ENCODE measurements around the gene LRRFIP1.
A peak's percentile ranks its signal among the peaks of the same experiment; 100 is the strongest.

Gene LRRFIP1

GRCh38 chr2:237726401-237726830 is 99.0 kb downstream of the LRRFIP1 start:
- DNase-seq (ENCODE audit: low read depth), result peak; percentile 51

GRCh38 chr2:237727363-237727762 is 100.0 kb downstream of the LRRFIP1 start:
- DNase-seq (ENCODE audit: low read depth), result no peak

GRCh38 chr2:237729681-237730475 is 102.5 kb downstream of the LRRFIP1 start:
- no peak for DNase-seq (ENCODE audit: low read depth)

- peak; percentile 51 for DNase-seq (ENCODE audit: low read depth)
These were observed 104.3 kb downstream of the LRRFIP1 start for GRCh38 chr2:237731663-237732062.

GRCh38 chr2:237732070-237732469 is 104.7 kb downstream of the LRRFIP1 start:
- DNase-seq (ENCODE audit: low read depth), result no peak

GRCh38 chr2:237732790-237733381 is 105.5 kb downstream of the LRRFIP1 start:
- DNase-seq (ENCODE audit: low read depth), result no peak

GRCh38 chr2:237733677-237734300 is 106.4 kb downstream of the LRRFIP1 start:
- no peak for DNase-seq (ENCODE audit: low read depth)

GRCh38 chr2:237734905-237735623 is 107.7 kb downstream of the LRRFIP1 start:
- DNase-seq (ENCODE audit: low read depth), result no peak

GRCh38 chr2:237735798-237736197 is 108.4 kb downstream of the LRRFIP1 start:
- DNase-seq (ENCODE audit: low read depth), result no peak

- DNase-seq (ENCODE audit: low read depth), result no peak
These were observed 109.4 kb downstream of the LRRFIP1 start for GRCh38 chr2:237736783-237737182.

GRCh38 chr2:237737196-237737865 is 109.9 kb downstream of the LRRFIP1 start:
- DNase-seq (ENCODE audit: low read depth), result no peak

GRCh38 chr2:237738255-237738654 is 110.9 kb downstream of the LRRFIP1 start:
- no peak for DNase-seq (ENCODE audit: low read depth)

GRCh38 chr2:237739101-237739500 is 111.7 kb downstream of the LRRFIP1 start:
- DNase-seq (ENCODE audit: low read depth), result no peak

- DNase-seq (ENCODE audit: low read depth), result no peak
These were observed 114.8 kb downstream of the LRRFIP1 start for GRCh38 chr2:237742191-237742590.

GRCh38 chr2:237742614-237743013 is 115.2 kb downstream of the LRRFIP1 start:
- DNase-seq (ENCODE audit: low read depth), result no peak

- DNase-seq (ENCODE audit: low read depth), result no peak
These were observed 115.6 kb downstream of the LRRFIP1 start for GRCh38 chr2:237743024-237743423.

- no peak for DNase-seq (ENCODE audit: low read depth)
These were observed 116.3 kb downstream of the LRRFIP1 start for GRCh38 chr2:237743561-237744269.

GRCh38 chr2:237744270-237744612 is 116.9 kb downstream of the LRRFIP1 start:
- DNase-seq (ENCODE audit: low read depth), result no peak

- no peak for DNase-seq (ENCODE audit: low read depth)
These were observed 117.3 kb downstream of the LRRFIP1 start for GRCh38 chr2:237744613-237745249.

GRCh38 chr2:237745250-237745613 is 117.8 kb downstream of the LRRFIP1 start:
- no peak for DNase-seq (ENCODE audit: low read depth)

Data from fibroblast of the conjunctiva (primary cell).